Fibroblast of pulmonary artery (primary cell): ENCODE data around the gene MITF.

Experiments
- DNase-seq: peaks from one replicate; pipeline ENCODE4 v3.0.0-alpha.2; 2010; ENCODE audit warnings: low read depth
- H3K4me3 ChIP-seq: replicated peaks from 2 replicates; pipeline ENCODE4 v1.5.1; 2011; ENCODE audit warnings: low read depth, mild to moderate bottlenecking, control low read depth, low read length, moderate library complexity
- TF ChIP-seq, protein P1 (sequence below): IDR thresholded peaks from 2 replicates; pipeline ENCODE4 v1.5.1; 2011; ENCODE audit warnings: mild to moderate bottlenecking, control low read depth, low read length, inconsistent platforms; ENCODE audit errors: missing control alignments

The MITF gene

GRCh38 chr3:69725994-69726571 lies 13.2 kb upstream of the MITF start:
- H3K4me3 ChIP-seq = no peak overlapping the region
- TF ChIP-seq, protein P1, sequence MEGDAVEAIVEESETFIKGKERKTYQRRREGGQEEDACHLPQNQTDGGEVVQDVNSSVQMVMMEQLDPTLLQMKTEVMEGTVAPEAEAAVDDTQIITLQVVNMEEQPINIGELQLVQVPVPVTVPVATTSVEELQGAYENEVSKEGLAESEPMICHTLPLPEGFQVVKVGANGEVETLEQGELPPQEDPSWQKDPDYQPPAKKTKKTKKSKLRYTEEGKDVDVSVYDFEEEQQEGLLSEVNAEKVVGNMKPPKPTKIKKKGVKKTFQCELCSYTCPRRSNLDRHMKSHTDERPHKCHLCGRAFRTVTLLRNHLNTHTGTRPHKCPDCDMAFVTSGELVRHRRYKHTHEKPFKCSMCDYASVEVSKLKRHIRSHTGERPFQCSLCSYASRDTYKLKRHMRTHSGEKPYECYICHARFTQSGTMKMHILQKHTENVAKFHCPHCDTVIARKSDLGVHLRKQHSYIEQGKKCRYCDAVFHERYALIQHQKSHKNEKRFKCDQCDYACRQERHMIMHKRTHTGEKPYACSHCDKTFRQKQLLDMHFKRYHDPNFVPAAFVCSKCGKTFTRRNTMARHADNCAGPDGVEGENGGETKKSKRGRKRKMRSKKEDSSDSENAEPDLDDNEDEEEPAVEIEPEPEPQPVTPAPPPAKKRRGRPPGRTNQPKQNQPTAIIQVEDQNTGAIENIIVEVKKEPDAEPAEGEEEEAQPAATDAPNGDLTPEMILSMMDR = no peak
- no peak for DNase-seq

GRCh38 chr3:69729147-69729919 lies 9.9 kb upstream of the MITF start:
- H3K4me3 ChIP-seq = no peak overlapping the region
- DNase-seq = no peak
- TF ChIP-seq, protein P1 = no peak

DNA sequence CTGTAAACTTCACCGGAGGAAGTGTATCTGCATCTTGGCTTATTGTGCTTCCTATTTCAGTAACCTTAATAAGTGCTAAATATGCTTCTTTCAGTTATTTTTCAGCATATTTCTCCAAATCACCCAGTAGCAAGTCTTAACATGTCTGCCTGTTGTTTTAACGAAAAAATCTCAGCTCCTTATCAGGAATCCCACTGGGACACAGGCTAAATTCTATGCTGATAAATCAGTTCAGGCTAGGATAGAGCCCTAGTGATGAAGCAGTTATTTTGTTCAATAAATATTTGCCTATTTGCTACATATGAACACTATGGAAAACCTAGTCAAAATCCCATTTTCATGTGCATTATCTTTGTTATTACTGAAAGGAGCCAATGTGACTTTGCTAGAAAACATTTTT lies 8.2 kb upstream of the MITF start:
- no peak overlapping the region for H3K4me3 ChIP-seq
- no peak for DNase-seq
- TF ChIP-seq, protein P1 = no peak

DNA sequence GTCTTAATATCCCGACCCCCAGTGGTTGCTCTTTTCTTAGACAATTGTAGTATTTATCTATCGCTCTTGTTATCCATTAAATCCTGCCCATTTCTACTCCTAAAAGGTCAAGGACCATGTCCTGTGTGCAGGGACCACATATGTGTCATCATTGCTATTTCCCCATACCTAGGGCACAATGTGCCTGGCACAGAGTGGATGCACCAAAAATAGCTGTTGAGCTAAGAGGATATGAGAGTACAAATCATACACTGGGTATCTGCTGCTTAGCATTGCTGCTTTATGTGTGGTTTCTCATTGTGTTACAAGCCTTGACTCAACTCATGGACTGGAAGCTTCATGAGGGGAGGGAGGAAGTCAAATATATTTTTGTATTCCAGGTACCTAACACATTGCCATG lies 3.4 kb upstream of the MITF start:
- H3K4me3 ChIP-seq = no peak overlapping the region
- no peak for DNase-seq
- TF ChIP-seq, protein P1 = no peak

GRCh38 chr3:69737392-69737791 lies 1.9 kb upstream of the MITF start:
- no peak for DNase-seq
- TF ChIP-seq, protein P1 = no peak
- no peak overlapping the region for H3K4me3 ChIP-seq

GRCh38 chr3:69738315-69738714 lies 949 bp upstream of the MITF start:
- TF ChIP-seq, protein P1 = no peak
- H3K4me3 ChIP-seq = peak overlapping the region; percentile 79
- peak; percentile 20 for DNase-seq

DNA sequence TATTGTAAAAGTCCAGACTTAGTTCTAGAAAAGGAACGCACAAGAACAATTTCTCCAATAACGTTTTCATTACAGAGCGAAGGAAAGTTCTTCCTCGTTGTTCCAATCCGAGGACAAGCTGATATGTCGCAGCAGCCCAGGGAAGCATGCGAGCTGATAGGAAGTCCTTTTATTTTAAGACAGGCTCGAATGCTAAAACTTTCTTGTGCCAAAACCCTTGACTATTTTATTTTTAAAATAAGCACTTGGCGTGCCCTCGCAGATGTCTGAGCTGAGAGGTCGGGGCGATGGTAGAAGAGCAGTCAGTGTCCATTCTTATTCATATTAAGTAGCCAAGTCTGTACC lies 433 bp upstream of the MITF start:
- DNase-seq = no peak
- TF ChIP-seq, protein P1 = no peak
- H3K4me3 ChIP-seq = peak overlapping the region; percentile 79
